Stimulated activated CD4-positive, alpha-beta T cell treated with anti-CD3 and anti-CD28 coated beads, Interleukin-4, amount 100 ng/mL, for 48 hours (primary cell): Measurements from ENCODE around the gene SMARCAD1.
"Not testable (repeated sequence)": the region's sequence is repeated elsewhere in the genome, so short reads cannot be mapped to it uniquely, and the experiment has no call there.

Experiments
- DNase-seq, 2 donors: peaks; one replicate each; pipeline ENCODE4 v3.0.0-alpha.2; 2020; ENCODE audit warnings: low read depth in 2 of 2

The SMARCAD1 gene

DNA sequence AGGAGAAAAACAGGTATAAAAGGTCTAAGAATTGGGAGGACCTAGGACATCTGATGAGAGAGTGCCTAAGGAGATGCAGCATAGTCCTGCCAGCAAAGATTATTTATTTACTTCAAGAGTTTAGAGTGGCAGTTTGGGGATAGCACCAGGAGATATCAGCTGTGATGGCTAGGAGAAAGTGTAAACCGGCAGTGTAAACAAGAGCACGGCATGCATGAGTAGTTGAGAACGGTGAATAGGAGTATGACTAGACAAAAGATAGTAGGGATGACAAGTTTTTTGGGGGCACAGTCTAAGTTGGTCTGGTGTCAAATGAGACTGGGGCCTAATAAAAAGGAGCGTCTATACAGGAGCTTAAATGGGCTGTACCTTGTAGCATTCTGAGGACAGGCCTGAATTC is 86.3 kb downstream of the SMARCAD1 start:
- DNase-seq, result not testable (repeated sequence)

DNA sequence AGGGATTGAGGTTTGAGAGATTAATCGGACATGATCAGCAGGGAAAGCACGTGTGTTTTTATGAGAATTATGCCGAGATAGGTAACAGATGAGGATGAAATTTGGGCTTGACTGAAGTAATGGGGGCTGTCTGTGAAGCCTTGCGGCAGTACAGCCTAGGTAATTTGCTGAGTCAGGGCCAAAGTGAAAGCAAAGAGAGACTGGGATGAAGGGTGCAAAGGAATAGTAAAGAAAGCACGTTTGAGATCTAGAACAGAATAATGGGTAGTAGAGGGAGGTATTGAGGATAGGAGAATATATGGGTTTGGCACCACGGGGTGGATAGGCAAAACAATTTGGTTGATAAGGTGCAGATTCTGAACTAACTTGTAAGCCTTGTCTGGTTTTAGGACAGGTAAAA is 87.8 kb downstream of the SMARCAD1 start:
- DNase-seq, result not testable (repeated sequence)

DNA sequence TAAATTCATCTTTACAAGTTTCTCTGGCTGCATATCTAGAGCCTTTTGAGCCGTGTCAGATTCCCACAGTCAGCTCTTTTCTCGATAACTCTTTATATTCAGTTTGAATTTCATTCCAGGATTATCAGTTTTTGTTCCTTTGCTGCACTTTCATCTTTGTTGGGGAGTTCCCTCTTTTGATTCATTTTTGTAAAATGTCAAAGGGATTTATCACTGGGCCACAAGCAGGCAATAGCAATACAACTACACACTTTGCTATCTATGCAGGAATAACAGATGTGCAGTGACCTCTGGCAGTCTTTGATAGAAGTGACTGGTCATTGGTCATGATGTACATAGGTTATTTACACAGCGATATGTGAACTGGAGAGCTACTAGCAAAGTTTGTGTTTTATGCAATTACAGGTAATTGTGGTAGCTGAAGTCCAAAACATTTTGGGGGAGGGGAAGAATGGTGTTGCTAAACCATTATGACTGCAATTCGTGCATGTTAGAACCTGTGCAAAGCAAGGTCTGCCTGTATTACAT is 91.1 kb downstream of the SMARCAD1 start:
- DNase-seq, result no peak

DNA sequence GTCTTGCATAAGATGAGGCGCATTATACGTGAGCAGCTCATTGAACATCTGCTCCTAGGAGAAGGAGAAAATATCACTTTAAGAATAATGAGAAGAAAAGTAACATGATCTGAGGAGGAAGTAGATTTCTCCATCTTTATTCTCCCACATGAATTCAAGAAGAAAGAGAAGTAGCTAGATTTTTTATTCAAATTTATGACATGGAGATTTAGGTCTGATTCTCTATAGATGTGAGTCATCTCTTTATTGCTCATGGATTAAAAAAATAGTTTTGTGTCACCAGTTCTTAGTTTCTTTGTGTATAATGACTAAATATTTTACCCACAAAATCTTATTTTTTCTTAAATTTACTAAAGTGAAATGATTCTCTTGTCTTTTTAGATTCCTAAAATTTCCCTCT is 94.5 kb downstream of the SMARCAD1 start:
- DNase-seq, result no peak

- DNase-seq, result no peak
These were observed 96.8 kb downstream of the SMARCAD1 start for GRCh38 chr4:94304365-94304971.

DNA sequence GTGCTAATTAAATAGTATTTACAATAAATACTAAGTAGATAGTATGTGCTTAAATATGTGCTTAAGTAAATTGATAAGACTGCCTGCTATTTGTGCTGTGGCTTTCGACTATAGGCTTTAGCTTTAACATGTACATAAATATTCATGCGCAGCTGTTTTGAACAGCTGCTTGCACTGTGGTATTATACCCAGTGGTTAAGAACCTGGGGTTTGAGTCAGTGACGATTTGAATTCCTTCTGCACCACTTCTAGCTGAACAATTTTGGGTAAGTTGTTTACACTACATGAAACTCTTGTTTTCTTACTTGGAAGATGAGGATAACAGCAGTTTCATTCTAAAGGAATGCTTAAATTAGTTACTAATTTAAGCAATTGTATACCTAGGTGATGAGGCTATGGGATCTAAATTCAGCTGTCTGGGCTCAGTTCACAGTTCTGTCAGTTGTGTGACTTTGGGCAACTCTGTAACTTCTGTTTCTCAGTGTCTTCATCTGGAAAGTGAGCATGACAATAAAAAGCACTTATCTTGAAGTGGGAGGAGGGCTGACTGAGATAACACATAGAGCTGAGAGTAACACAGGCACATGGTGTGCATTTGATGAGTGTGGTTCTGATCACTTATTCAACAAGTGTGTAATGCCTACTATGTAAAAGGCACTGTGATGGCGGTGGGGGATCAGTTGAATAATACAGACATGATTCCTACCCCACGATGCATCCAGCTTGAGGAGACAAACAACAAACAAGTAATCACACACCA is 98.0 kb downstream of the SMARCAD1 start:
- DNase-seq, result no peak

DNA sequence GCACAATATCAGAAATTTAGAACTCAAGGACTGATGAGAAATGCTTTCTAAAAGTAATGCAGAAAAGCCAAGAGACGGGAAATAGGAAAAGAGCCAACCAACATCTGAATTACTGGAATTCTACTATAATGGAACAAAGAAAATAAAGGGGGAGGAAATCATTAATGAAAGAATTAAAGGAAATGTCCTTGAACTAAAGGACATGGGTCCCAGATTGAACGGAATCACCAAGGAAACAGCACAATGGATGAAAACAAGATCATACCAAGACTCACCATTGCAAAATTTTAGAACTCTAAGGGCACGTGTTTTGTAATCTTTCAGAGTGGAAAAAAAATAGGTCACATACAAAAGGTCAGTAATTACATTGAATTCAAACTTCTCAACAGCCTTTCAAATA is 99.0 kb downstream of the SMARCAD1 start:
- DNase-seq, result no peak

DNA sequence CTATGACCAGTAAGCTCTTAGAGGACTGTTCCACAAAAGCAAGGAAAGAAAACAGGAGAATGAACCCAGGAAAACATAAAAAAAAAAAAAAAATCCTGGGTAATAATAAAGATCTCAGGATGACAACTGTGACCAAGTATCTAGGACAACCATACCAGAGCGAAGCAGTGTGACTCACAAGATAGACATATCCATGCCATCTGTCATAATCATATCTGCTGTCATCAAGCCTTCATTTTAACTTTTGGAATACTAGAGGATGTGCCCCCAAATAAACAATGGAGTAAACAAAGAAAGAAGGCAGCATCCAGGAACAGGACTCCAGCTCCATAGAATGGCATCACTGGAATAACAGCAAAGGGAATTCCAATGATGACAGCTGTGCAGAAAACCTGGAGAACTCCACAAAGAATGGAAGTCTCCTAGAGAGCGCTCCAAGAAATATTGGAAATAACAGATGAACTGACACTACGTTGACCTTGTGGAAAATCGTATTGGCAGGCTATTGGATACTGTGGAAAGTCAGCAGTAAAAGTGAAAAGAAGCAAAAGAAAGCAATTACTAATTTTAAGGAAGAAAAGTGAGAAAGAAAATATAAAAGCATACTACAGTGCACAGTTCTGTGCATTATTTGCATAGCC is 99.7 kb downstream of the SMARCAD1 start:
- no peak for DNase-seq

DNA sequence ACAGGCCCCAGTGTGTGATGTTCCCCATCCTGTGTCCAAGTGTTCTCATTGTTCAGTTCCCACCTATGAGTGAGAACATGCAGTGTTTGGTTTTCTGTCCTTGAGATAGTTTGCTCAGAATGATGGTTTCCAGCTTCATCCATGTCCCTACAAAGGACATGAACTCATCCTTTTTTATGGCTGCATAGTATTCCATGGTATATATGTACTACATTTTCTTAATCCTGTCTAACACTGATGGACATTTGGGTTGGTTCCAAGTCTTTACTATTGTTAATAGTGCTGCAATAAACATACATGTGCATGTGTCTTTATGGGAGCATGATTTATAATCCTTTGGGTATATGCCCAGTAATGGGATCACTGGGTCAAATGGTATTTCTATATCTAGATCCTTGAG is 112.3 kb downstream of the SMARCAD1 start:
- DNase-seq, result not testable (repeated sequence)

GRCh38 chr4:94325835-94326234 is 118.2 kb downstream of the SMARCAD1 start:
- no peak for DNase-seq

GRCh38 chr4:94329933-94330332 is 122.3 kb downstream of the SMARCAD1 start:
- DNase-seq, result no peak

GRCh38 chr4:94332983-94333590 is 125.4 kb downstream of the SMARCAD1 start:
- no peak for DNase-seq

- no peak for DNase-seq
These were observed 126.2 kb downstream of the SMARCAD1 start for GRCh38 chr4:94333866-94334265.

GRCh38 chr4:94334476-94334875 is 126.8 kb downstream of the SMARCAD1 start:
- DNase-seq, result no peak

GRCh38 chr4:94334962-94335361 is 127.3 kb downstream of the SMARCAD1 start:
- no peak for DNase-seq

DNA sequence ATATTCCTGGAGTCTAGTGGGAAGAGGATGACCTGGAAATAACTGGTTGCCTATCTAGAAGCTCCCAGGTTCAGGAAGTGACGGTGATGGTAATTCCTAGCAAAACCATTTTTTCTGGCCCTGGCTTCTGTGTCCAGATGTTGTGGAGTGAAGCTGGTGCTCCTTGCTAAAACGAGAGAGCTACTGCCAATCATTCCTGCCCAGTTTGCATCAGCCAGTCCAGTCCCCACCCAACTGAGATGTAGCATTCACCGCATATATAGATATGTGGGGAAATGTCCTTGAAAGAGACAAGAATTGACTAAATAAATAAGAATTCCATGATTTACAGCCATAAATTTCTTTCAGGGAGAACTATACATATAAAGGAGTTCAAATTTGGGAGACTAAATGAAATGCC is 128.6 kb downstream of the SMARCAD1 start:
- DNase-seq, result no peak

DNA sequence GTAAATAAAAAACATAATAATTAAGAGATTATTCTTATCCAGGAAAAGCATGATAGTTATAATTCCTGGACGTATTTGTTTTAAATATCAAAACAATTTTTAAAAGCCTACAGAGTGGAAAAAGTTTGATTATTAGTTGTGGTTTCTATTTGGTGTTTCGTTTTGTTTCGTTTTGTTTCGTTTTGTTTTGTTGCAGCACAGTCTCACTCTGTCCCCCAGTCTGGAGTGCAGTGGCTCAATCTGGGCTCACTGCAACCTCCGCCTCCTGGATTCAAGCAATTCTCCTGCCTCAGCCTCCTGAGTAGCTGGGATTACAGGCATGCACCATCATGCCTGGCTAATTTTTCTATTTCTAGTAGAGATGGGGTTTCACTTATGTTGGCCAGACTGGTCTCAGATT is 129.1 kb downstream of the SMARCAD1 start:
- DNase-seq, result not testable (repeated sequence)

DNA sequence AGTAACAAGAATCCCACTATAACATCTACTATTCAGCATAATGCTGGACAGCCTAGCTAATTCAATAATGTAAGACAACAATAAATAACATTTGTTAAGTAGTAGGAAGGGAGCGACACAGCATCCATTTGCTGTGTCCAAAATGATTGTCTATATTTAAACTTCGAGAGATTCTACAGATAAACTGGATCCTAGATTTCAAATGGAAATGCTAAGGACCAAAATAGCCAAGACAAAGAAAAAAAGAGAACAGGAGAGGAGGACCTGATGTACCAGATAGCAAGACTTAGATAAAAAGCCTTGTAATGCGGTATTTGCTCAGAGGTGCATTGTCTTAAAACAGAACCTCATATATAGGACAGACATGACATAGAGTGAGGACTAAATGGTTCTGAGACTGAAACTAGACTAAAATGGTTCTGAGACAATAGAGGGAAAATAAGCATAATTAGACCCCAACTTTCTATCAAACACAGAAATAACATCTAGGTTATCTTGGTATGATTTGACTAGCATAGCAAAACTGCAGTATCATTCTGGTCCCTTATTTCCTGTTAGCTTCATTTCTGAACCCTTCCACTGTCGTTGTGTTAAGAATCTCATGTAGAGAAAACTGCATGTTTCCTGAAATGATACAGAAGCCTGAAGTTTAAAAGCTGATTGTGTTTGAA is 131.2 kb downstream of the SMARCAD1 start:
- no peak for DNase-seq

- peak in 1 of 2 donors; percentile 8 for DNase-seq
These were observed 132.1 kb downstream of the SMARCAD1 start for GRCh38 chr4:94339779-94340178.
